MCF 10A (cell line): ENCODE measurements around the gene PRF1. TPM values are rescaled to one million over a fixed set of nuclear protein-coding genes. Genes with fewer than 3 reads are reported as not detected.

Source experiments
- BruUV-seq: library from RNA; stranded (reverse); fragments of 400-500 nt; replicated peaks from 2 replicates; lab custom pipeline; 2021; lab: Mats Ljungman, UMichigan
- CTCF ChIA-PET: fragments of 300-600 bp; sonication (Branson Sonifier 250); formaldehyde crosslinking; extraction: SDS; loops from one replicate; lab custom pipeline; 2021; ENCODE audit warnings: antibody characterized with exemption, inconsistent platforms; lab: Yijun Ruan, JAX
- POLR2A ChIA-PET: fragments of 300-600, 350-650 bp; sonication (Branson Sonifier 250); formaldehyde crosslinking; extraction: SDS; loops from one replicate; lab custom pipeline; 2020; ENCODE audit warnings: antibody characterized with exemption, inconsistent platforms; lab: Yijun Ruan, JAX
- DNase-seq: peaks from one replicate; pipeline ENCODE4 v3.0.0-alpha.2; 2018; ENCODE audit not compliant: unreplicated experiment
- H3K27ac Mint-ChIP-seq: one replicate; pipeline ENCODE4 v1.8.0; 2022; ENCODE audit warnings: mild to moderate bottlenecking, low read depth, mixed read lengths; ENCODE audit not compliant: unreplicated experiment
- H3K27me3 Mint-ChIP-seq: one replicate; pipeline ENCODE4 v1.8.0; 2022; ENCODE audit warnings: mixed read lengths; ENCODE audit not compliant: insufficient read depth, unreplicated experiment
- H3K36me3 Mint-ChIP-seq: one replicate; pipeline ENCODE4 v1.8.0; 2022; ENCODE audit warnings: mild to moderate bottlenecking, moderate library complexity, mixed read lengths; ENCODE audit not compliant: insufficient read depth, unreplicated experiment
- H3K4me1 Mint-ChIP-seq: one replicate; pipeline ENCODE4 v1.8.0; 2022; ENCODE audit warnings: mixed read lengths; ENCODE audit not compliant: insufficient read depth, unreplicated experiment
- H3K4me3 Mint-ChIP-seq: one replicate; pipeline ENCODE4 v1.8.0; 2022; ENCODE audit warnings: mild to moderate bottlenecking, moderate library complexity, mixed read lengths; ENCODE audit not compliant: unreplicated experiment
- H3K9me3 Mint-ChIP-seq: one replicate; pipeline ENCODE4 v1.8.0; 2022; ENCODE audit warnings: mixed read lengths; ENCODE audit not compliant: unreplicated experiment
- intact Hi-C: fragments of 100-400 bp; cut with micrococcal nuclease; formaldehyde crosslinking; loops from 2 replicates; pipeline ENCODE4 v1.14.1; 2022
- total RNA-seq: library from RNA; stranded (reverse); gene quantifications from 2 replicates; pipeline ENCODE4 v1.2.3, GENCODE V29; 2022
- TF ChIP-seq, protein P1 (sequence below): fragments of 200-600 bp; IDR thresholded peaks from one replicate; pipeline ENCODE4 v1.8.0; 2022; ENCODE audit warnings: antibody characterized with exemption, mild to moderate bottlenecking; ENCODE audit not compliant: unreplicated experiment

The PRF1 gene
- total RNA-seq, 1 experiment from 2014 or later: not detected

DNA sequence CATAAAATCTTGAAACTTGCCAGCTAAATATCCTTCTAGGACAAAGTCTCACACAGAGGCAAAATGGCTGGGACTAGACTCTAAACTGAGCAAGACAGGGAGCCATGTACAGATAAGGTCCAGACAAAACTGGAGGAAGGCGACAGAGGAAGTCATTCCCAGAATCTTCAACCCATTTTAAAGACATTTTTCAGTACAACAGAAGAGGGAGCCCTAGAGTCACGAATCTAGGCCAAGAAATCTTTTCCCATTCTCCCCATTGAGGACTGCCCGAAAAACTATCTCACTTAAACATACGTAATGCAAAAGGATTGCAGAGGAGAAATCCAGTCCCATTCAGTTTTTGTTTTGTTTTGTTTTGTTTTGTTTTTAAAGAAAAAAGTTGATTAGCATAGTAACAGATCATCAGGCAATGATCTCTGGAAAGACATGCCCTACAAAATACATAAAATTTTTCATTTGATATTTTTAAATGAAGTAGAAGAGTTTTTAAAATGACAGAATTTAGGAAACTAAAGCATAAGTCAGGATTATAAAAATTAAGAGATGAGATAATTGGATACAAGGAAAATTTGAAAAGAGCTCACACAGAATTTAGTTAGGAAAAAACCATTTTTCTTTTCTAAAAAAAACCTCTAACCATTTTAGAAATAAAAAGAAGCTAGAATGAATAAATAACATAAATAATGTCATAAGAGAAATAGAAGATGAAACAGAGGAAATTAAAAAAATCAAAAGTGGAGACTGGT is 16.9 kb upstream of the PRF1 start:
- no TSS peak for BruUV-seq
- no peak overlapping the region for H3K4me3 Mint-ChIP-seq
- H3K27ac Mint-ChIP-seq: no peak overlapping the region
- intact Hi-C loops: loop anchor here (1.0 to 5.0 kb wide), 3 partner anchors 53 to 140 kb away; partner anchors contain the start of gene ADAMTS14
- H3K36me3 Mint-ChIP-seq: no peaks in the 10 kb centered on the region
- H3K9me3 Mint-ChIP-seq: peaks cover 16% of the 10 kb centered on the region
- peaks cover 10% of the 10 kb centered on the region for H3K4me1 Mint-ChIP-seq
- TF ChIP-seq, protein P1, sequence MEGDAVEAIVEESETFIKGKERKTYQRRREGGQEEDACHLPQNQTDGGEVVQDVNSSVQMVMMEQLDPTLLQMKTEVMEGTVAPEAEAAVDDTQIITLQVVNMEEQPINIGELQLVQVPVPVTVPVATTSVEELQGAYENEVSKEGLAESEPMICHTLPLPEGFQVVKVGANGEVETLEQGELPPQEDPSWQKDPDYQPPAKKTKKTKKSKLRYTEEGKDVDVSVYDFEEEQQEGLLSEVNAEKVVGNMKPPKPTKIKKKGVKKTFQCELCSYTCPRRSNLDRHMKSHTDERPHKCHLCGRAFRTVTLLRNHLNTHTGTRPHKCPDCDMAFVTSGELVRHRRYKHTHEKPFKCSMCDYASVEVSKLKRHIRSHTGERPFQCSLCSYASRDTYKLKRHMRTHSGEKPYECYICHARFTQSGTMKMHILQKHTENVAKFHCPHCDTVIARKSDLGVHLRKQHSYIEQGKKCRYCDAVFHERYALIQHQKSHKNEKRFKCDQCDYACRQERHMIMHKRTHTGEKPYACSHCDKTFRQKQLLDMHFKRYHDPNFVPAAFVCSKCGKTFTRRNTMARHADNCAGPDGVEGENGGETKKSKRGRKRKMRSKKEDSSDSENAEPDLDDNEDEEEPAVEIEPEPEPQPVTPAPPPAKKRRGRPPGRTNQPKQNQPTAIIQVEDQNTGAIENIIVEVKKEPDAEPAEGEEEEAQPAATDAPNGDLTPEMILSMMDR: peak; percentile 48
- ChIA-PET POLR2A (interaction anchor here (0.7 kb wide), 1 partner anchor 32 kb away, joined by 3 read pairs; no protein-coding TSS in a partner anchor), CTCF (interaction anchor here (0.6 to 1.3 kb wide), 5 partner anchors 10 to 208 kb away, joined by 3 to 6 read pairs (median 4); no protein-coding TSS in a partner anchor)
- DNase-seq: peak; percentile 54
- no peaks in the 10 kb centered on the region for H3K27me3 Mint-ChIP-seq

DNA sequence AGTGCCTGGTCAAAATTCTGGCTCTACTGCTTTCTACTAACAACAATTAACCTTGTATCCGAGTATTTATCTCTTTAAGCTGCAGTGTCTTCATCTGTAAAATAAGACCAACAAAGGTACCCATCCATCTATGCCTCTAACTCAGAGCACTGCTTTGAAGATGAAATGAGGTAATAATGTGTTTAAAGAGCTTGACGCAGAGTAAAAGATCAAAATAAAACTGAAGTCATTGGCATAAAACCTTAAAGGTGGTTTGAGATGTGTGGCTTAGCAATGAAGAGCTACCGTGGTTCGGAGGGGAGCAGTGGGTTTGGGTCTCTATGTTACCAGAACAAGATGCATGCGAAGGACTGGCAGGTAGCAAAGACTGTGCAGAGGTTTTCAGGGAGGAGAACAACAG is 16.1 kb upstream of the PRF1 start:
- POLR2A ChIA-PET: no interaction called here
- BruUV-seq: no TSS peak
- H3K27ac Mint-ChIP-seq: no peak overlapping the region
- CTCF ChIA-PET: interaction anchor here (0.6 kb wide), 4 partner anchors 11 to 255 kb away, joined by 3 to 6 read pairs (median 3); no protein-coding TSS in a partner anchor
- H3K4me1 Mint-ChIP-seq: peaks cover 10% of the 10 kb centered on the region
- H3K36me3 Mint-ChIP-seq: no peaks in the 10 kb centered on the region
- TF ChIP-seq, protein P1: no peak
- no peak for DNase-seq
- peaks cover 17% of the 10 kb centered on the region for H3K9me3 Mint-ChIP-seq
- intact Hi-C loops: loop anchor here (1.0 to 5.0 kb wide), 3 partner anchors 54 to 141 kb away; partner anchors contain the start of gene ADAMTS14
- no peaks in the 10 kb centered on the region for H3K27me3 Mint-ChIP-seq
- no peak overlapping the region for H3K4me3 Mint-ChIP-seq

DNA sequence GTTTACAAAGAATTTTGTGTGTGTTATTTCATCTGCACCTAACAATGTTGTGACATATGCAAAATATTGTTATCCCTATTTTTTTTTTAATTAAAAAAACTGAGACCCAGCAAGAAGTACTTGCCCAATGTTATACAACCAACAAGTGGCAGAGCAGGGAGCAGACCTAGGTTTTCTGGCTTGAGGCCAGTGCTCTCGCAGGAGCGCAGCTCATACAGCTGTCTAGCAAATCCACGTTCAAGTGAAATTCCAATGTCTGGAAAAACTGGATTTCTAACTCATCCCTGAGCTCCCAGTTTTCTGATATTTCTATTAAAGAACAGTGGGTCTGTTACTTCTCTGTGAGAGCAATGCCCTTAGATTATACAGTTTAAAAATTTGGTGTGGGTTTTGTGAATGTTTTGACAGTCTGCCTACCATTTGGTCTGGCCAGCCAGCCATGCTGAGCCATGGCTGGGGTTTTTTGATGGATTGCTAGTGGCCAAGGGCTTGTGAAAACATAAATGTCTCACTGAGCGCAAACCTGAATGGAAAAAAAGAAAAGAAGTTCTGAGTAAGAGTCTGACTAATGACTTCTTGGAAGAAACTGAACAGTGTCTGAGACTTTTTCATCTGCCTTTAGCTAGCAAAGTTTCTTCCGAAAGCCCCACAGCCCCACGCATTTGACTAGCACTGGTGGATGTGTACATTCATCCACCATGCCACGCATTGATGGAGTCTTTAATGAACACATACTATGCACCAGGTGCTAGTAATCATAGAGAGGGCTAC is 15.4 kb upstream of the PRF1 start:
- BruUV-seq: no TSS peak
- DNase-seq: no peak
- intact Hi-C loops: loop anchor here (5.0 kb wide), 2 partner anchors 54 to 66 kb away; partner anchors contain the start of gene ADAMTS14

More for the DNA sequence above, 15.4 kb upstream of the PRF1 start:
- H3K27ac Mint-ChIP-seq: no peak overlapping the region
- TF ChIP-seq, protein P1: no peak
- H3K4me3 Mint-ChIP-seq: no peak overlapping the region
- H3K27me3 Mint-ChIP-seq: no peaks in the 10 kb centered on the region
- H3K36me3 Mint-ChIP-seq: no peaks in the 10 kb centered on the region
- peaks cover 10% of the 10 kb centered on the region for H3K4me1 Mint-ChIP-seq
- ChIA-PET CTCF (interaction anchor here (0.6 to 0.7 kb wide), 2 partner anchors 103 to 141 kb away, joined by 3 read pairs; no protein-coding TSS in a partner anchor), POLR2A (interaction anchor here (0.6 kb wide), 1 partner anchor 901 kb away, joined by 3 read pairs; no protein-coding TSS in a partner anchor)
- peaks cover 17% of the 10 kb centered on the region for H3K9me3 Mint-ChIP-seq
